Activated T-helper 1 cell treated with anti-CD3 and anti-CD28 coated beads, Interleukin-12 subunit alpha, Interleukin-12 subunit beta, Interleukin-2, Interleukin-4 antibody, amounts not matched to agents 30 ng/mL and 10 ng/mL and 1 ng/mL, durations not matched to agents 14 hours and 24 hours and 36 hours (primary cell): ENCODE results near the gene TOB1. TPM values are rescaled to one million over a fixed set of nuclear protein-coding genes. Genes with fewer than 3 reads are reported as not detected.
"Not testable (repeated sequence)": the region's sequence is repeated elsewhere in the genome, so short reads cannot be mapped to it uniquely, and the experiment has no call there.

Source experiments
- DNase-seq: peaks from one replicate; pipeline ENCODE4 v3.0.0; 2021; ENCODE audit warnings: low spot score
- H3K27ac Mint-ChIP-seq: one replicate; pipeline ENCODE4 v1.8.0; 2021; ENCODE audit warnings: mild to moderate bottlenecking, mixed read lengths
- H3K27me3 Mint-ChIP-seq: one replicate; pipeline ENCODE4 v1.8.0; 2022; ENCODE audit warnings: mild to moderate bottlenecking, moderate library complexity, mixed read lengths; ENCODE audit not compliant: insufficient read depth
- H3K36me3 Mint-ChIP-seq: one replicate; pipeline ENCODE4 v1.8.0; 2021; ENCODE audit warnings: low read depth, mixed read lengths
- H3K4me1 Mint-ChIP-seq: one replicate; pipeline ENCODE4 v1.8.0; 2021; ENCODE audit warnings: low read depth, mixed read lengths
- H3K4me3 Mint-ChIP-seq: one replicate; pipeline ENCODE4 v1.8.0; 2021; ENCODE audit warnings: mild to moderate bottlenecking, moderate library complexity, mixed read lengths
- H3K9me3 Mint-ChIP-seq: one replicate; pipeline ENCODE4 v1.8.0; 2021; ENCODE audit warnings: mixed read lengths
- intact Hi-C: fragments of 100-400 bp; cut with micrococcal nuclease; formaldehyde crosslinking; loops from one replicate; pipeline ENCODE4 v1.15.1; 2024
- total RNA-seq: library from RNA; stranded (reverse); gene quantifications from 2 replicates; pipeline ENCODE4 v1.2.3, GENCODE V29; 2022

Gene TOB1
- total RNA-seq, 1 donor from 2014 or later: 35.5 TPM

DNA sequence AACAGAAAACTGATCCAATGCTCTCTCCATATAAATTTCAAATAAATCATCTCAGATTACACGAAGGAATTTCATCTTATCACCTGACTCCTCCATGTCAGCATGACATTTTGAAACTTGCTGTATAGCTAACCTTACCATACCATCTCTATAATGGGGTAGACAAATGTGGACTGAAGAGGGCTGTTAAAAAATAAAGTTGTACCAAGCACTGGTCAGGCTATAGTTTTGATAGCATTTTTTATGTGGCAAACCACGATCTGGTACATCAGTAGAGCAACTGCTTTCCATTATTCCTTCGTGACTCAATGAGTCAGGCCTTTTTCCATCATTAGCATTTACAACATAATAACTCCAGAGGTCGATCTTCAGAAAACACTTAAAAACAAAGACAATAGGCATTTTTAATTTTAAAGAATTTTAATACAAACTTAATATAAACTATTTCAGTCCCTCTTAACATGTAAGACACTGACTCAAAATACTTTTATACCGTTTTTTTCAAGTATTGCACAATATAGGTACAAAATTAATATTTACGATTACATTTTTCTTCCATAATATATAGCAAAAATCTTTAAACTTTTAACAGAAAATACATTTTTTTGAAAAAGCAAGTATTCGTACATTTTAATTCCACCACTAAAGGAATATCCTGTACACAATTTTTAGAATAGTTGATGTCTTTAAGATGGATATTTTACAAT lies 4.2 kb downstream of the TOB1 start:
- H3K9me3 Mint-ChIP-seq: no peaks in the 10 kb centered on the region
- peaks cover 27% of the 10 kb centered on the region for H3K36me3 Mint-ChIP-seq
- peaks cover 2% of the 10 kb centered on the region for H3K27me3 Mint-ChIP-seq
- no peak overlapping the region for H3K4me3 Mint-ChIP-seq
- peaks cover 32% of the 10 kb centered on the region for H3K4me1 Mint-ChIP-seq
- H3K27ac Mint-ChIP-seq: no peak overlapping the region
- intact Hi-C loops: no loop called here
- no peak for DNase-seq

DNA sequence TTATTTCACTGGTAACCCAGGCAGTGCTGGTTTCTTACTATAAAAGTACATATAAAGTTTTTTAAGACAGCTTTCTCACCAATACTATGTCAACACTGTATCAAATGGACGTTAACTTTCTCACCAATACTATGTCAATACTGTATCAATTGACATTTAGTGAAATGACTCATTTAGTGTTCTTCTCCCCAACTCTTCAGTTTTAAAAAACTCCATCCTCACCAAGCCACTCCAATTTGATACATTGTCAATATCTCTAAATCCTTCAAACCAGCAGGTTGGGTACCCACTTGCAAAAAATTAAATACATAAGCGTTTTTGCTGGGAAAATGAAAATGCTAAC lies 4.8 kb downstream of the TOB1 start:
- H3K36me3 Mint-ChIP-seq: peaks cover 27% of the 10 kb centered on the region
- H3K9me3 Mint-ChIP-seq: no peaks in the 10 kb centered on the region
- DNase-seq: no peak
- peaks cover 2% of the 10 kb centered on the region for H3K27me3 Mint-ChIP-seq
- H3K4me1 Mint-ChIP-seq: peaks cover 32% of the 10 kb centered on the region
- H3K4me3 Mint-ChIP-seq: no peak overlapping the region
- H3K27ac Mint-ChIP-seq: no peak overlapping the region
- intact Hi-C loops: no loop called here

DNA sequence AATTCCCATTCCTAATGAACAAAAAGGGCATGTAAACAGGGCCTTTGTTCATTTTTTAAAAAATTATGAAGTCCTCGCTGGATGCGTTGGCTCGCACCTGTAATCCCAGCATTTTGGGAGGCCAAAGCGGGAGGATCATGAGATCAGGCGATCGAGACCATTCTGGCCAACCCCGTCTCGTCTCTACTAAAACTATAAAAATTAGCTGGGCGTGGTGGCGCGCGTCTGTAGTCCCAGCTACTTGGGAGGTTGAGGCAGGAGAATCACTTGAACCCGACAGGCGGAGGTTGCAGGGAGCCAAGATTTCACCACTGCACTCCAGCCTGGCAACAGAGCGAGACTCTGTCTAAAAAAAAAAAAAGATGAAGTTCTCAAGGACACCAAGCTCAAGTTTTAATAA lies 6.4 kb downstream of the TOB1 start:
- H3K27ac Mint-ChIP-seq, H3K9me3 Mint-ChIP-seq, H3K4me3 Mint-ChIP-seq, intact Hi-C loops, H3K27me3 Mint-ChIP-seq, DNase-seq: not testable (repeated sequence)
- Mint-ChIP-seq H3K36me3 (peaks cover 22% of the 10 kb centered on the region), H3K4me1 (peaks cover 35% of the 10 kb centered on the region)

DNA sequence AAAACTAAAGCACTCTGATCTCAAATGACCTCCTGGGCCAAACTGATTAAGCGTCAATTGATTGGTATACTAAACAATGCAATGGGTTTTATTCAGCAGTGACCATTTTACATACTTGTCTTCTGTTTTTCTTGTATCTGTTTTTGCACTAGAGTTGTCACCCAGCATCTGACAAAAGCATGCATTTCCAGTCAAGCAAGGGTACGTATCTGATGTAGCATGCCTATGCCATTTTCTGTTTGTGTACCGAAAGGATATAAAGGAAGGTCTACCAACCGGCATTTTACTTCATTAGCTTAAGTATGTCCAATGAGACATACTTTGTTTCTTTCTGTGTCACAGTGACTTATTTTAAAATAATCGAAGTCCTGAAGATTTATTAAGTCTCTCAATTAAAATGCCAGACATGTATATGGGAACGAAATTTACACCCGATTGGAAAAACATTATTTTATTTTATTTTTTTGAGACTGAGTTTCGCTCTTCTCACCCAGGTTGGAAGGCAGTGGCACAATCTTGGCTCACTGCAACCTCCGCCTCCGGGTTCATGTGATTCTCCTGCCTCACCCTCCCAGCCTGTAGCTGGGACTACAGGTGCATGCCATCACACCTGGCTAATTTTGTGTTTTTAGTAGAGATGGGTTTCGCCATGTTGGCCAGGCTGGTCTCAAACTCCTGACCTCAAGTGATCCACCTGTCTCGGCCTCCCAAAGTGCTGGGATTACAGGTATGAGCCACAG lies 7.5 kb downstream of the TOB1 start:
- no peak overlapping the region for H3K27ac Mint-ChIP-seq
- peaks cover 17% of the 10 kb centered on the region for H3K36me3 Mint-ChIP-seq
- no peak for DNase-seq
- intact Hi-C loops: no loop called here
- no peaks in the 10 kb centered on the region for H3K9me3 Mint-ChIP-seq
- peaks cover 25% of the 10 kb centered on the region for H3K4me1 Mint-ChIP-seq
- H3K27me3 Mint-ChIP-seq: peaks cover 13% of the 10 kb centered on the region
- H3K4me3 Mint-ChIP-seq: no peak overlapping the region

DNA sequence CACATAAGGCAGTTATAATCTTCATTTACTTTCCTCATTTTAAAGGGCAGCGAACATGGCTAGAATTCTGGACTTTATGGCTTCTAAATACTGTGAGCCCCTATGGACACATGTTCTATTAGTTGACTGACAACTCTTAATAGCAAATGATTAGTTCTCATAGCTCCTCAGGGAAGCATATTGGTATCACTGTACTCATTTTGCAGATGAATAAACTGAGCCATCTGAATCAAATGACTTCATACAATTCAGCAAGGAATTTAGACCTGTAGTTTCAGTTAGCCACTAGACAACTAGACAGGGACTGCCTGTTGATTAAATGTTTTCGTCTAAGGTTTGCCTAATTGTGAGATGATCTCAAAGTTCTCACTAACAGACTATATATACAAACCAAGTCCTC lies 9.7 kb downstream of the TOB1 start:
- Mint-ChIP-seq H3K27me3 (peaks cover 20% of the 10 kb centered on the region), H3K27ac (no peak overlapping the region), H3K36me3 (peaks cover 2% of the 10 kb centered on the region), H3K4me1 (peaks cover 30% of the 10 kb centered on the region), H3K4me3 (no peak overlapping the region), H3K9me3 (no peaks in the 10 kb centered on the region)
- intact Hi-C loops: no loop called here
- DNase-seq: no peak

DNA sequence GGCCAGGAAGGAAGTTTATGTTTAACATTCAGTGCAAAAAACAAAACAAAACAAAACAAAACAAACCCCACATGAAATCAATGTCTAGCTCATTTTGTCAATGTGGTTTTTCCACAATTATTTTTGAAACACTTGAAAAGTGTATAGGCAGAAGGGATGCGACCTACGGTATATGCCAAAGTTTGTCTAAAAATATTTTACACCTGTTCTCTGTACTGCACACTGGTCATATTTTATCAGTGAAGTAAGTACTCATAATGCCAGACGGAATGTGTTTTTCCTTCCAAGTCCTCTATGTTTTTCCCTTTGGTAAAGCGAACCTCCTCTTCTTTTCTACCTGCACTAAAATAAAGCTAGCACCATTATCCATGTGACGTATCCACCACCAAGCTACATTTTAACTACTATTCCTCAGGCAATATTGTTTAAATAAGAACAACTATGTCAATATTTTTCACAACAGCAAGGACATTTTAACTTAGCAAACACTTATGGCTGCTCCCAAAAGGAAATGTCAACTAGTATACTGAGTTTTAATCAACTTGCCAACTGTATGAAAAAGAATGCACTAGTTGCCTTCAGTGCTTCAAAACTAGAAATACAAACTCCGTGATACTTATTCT lies 10.3 kb downstream of the TOB1 start:
- no peak for DNase-seq
- Mint-ChIP-seq H3K4me1 (peaks cover 27% of the 10 kb centered on the region), H3K27me3 (peaks cover 20% of the 10 kb centered on the region), H3K36me3 (no peaks in the 10 kb centered on the region), H3K9me3 (no peaks in the 10 kb centered on the region), H3K27ac (no peak overlapping the region), H3K4me3 (no peak overlapping the region)
- intact Hi-C loops: no loop called here

DNA sequence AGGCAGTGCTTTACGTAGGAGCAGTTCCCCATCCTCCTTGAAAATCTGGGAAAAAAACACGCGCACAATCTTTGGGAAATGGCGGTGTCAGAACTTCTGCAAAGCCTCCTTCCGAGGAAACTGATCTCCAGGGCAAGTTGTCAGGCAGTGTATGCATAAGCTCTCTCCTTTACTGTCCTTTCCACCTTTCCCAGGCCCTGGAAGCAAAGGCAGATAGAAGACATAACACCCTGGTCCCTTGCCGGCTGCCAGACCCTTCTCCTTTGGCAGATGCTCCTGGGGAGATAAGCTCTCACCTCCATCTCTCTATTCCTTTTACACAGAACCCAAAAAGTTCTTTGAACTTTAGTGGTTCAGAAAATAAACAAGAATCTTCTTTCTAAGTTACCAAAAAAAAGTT lies 12.4 kb downstream of the TOB1 start:
- DNase-seq: no peak
- no peak overlapping the region for H3K4me3 Mint-ChIP-seq
- intact Hi-C loops: loop anchor here (5.0 kb wide), 2 partner anchors 199 to 299 kb away; partner anchors contain the start of gene NME1
- H3K4me1 Mint-ChIP-seq: peaks cover 27% of the 10 kb centered on the region
- peaks cover 20% of the 10 kb centered on the region for H3K27me3 Mint-ChIP-seq
- no peaks in the 10 kb centered on the region for H3K36me3 Mint-ChIP-seq
- no peak overlapping the region for H3K27ac Mint-ChIP-seq
- no peaks in the 10 kb centered on the region for H3K9me3 Mint-ChIP-seq

DNA sequence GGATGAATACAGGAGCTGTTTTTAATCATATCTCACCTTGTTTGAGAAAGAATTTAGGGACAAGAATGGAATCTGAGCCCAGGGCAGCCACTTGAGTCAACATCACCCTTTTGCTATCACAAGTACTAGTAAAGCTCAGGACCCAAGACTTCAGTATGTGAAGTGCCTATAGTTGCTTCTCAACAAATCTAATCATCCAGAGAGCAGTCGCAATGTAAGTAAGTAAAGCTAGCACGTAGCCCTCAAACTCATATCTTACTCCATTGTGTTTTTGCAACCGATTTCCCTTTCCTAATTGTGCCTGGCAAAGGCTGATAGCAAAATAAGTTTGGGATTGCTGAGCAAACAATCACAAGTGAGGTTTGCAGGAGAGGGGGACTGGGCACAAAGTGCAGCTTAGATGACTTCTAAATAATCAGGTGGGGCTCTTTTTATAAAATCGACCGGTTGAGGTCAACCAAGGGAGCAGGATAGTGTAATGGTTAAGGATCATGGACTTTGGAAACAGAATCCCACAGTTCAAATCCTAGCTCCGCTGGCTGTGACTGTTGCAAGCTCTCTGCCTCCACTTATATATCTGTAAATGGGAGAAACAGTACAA lies 13.0 kb downstream of the TOB1 start:
- peaks cover 20% of the 10 kb centered on the region for H3K27me3 Mint-ChIP-seq
- intact Hi-C loops: loop anchor here (5.0 kb wide), 2 partner anchors 199 to 299 kb away; partner anchors contain the start of gene NME1
- peak overlapping the region; percentile 85 for H3K27ac Mint-ChIP-seq
- H3K36me3 Mint-ChIP-seq: no peaks in the 10 kb centered on the region
- H3K9me3 Mint-ChIP-seq: no peaks in the 10 kb centered on the region
- DNase-seq: no peak
- H3K4me1 Mint-ChIP-seq: peaks cover 27% of the 10 kb centered on the region
- H3K4me3 Mint-ChIP-seq: no peak overlapping the region

DNA sequence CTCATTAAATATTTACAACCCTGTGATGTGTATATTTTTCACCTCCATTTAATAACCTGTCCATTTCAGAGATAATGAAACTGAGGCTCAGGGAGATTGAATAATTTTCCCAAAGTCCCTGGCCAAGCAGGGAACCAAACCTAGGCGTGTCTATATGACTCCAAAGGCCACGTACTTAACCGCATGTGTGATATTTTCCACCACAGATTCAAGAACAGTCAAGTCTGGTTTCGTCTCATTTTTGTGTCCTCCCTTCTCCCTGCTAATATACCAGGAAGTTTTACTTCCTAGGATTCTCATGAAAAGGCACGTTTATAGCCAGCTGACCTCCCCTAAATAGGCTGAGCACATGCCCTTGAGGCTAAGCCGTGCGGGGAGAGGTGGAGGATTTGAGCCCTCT lies 15.5 kb downstream of the TOB1 start:
- Mint-ChIP-seq H3K27me3 (peaks cover 16% of the 10 kb centered on the region), H3K36me3 (no peaks in the 10 kb centered on the region), H3K4me3 (no peak overlapping the region), H3K27ac (no peak overlapping the region), H3K4me1 (peaks cover 23% of the 10 kb centered on the region), H3K9me3 (no peaks in the 10 kb centered on the region)
- intact Hi-C loops: loop anchor here (5.0 kb wide), 2 partner anchors 202 to 302 kb away; partner anchors contain the start of gene NME1
- no peak for DNase-seq

DNA sequence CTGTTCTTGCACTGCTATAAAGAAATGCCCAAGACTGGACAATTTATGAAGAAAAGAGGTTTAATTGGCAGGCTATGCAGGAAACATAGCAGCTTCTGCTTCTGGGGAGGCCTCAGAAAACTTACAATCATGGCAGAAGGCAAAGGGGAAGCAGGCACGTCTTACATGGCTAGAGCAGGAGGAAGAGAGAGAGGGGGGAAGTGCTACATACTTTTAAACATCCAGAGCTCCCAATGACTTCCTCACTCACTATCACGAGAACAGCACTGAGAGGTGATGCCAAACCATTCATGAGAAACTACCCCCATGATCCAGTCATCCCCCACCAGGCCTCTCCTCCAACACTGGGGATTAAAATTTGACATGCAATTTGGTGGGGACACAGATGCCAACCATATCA lies 17.4 kb downstream of the TOB1 start:
- Mint-ChIP-seq H3K27me3 (peaks cover 8% of the 10 kb centered on the region), H3K4me1 (peaks cover 18% of the 10 kb centered on the region), H3K36me3 (no peaks in the 10 kb centered on the region), H3K4me3 (no peak overlapping the region), H3K27ac (no peak overlapping the region), H3K9me3 (no peaks in the 10 kb centered on the region)
- DNase-seq: no peak
- intact Hi-C loops: no loop called here

DNA sequence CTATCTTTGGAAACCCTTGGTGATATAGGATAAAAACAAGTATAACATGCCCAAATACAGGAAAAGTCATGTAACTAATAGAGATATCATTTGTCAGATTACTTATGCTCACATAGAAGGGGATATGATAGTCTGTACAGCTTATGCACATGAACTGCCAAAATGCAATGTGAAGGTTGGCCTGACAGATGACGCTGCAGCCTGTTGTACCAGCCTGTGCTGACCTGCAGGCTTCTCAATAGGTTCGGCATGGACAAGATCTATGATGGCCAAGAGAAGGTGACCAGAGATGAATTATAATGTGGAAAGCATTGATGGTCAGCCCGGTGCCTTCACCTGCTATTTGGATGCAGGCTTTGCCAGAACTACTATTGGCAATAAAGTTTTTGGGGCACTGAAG lies 18.1 kb downstream of the TOB1 start:
- H3K36me3 Mint-ChIP-seq: no peaks in the 10 kb centered on the region
- H3K27ac Mint-ChIP-seq: no peak overlapping the region
- H3K27me3 Mint-ChIP-seq: peaks cover 1% of the 10 kb centered on the region
- DNase-seq: no peak
- no peak overlapping the region for H3K4me3 Mint-ChIP-seq
- H3K4me1 Mint-ChIP-seq: peaks cover 16% of the 10 kb centered on the region
- intact Hi-C loops: no loop called here
- no peaks in the 10 kb centered on the region for H3K9me3 Mint-ChIP-seq

DNA sequence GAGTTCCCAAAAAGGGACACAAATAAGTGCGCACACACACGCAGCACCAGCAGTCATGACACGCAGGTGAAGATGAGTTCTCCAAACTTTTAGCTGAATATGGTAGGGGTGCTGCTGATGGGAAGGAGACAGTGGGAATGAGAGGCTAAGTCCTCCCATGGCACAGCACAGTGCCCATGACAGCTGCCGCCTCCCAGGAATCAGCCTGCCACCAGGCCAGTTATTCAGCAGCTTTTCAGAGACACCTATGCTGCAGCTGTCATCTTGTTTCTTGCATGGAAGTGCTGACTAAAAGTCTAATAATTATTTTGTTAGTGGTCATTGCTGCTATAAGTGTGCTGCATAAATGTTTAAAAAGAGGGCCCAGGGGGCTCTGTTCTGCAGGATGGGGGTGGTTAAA lies 18.6 kb downstream of the TOB1 start:
- no peaks in the 10 kb centered on the region for H3K9me3 Mint-ChIP-seq
- intact Hi-C loops: no loop called here
- no peaks in the 10 kb centered on the region for H3K27me3 Mint-ChIP-seq
- no peak overlapping the region for H3K4me3 Mint-ChIP-seq
- no peaks in the 10 kb centered on the region for H3K36me3 Mint-ChIP-seq
- H3K27ac Mint-ChIP-seq: no peak overlapping the region
- no peak for DNase-seq
- H3K4me1 Mint-ChIP-seq: peaks cover 11% of the 10 kb centered on the region
